Left lung (tissue), 10 donors: ENCODE data around the gene ALG12. TPM values are rescaled to one million over a fixed set of nuclear protein-coding genes. Genes with fewer than 3 reads are reported as not detected.

Experiments
- ATAC-seq: fragments of 200-7000 bp; cut with Tn5 transposase; one replicate; pipeline ENCODE4 v1.9.1; 2020; ENCODE audit warnings: moderate library complexity
- DNase-seq, 4 donors: peaks; one replicate each; pipeline ENCODE4 v3.0.0-alpha.2; 2013 to 2020
- H3K27ac ChIP-seq, 2 donors: fragments of 200-600 bp; sonication (generic) in 1 of 2; one replicate each; pipeline versions ENCODE4 v1.5.0 to v1.8.0; 2020 to 2021
- H3K27me3 ChIP-seq, 2 donors: fragments of 200-600 bp; sonication (generic) in 1 of 2; one replicate each; pipeline versions ENCODE4 v1.5.0 to v1.8.0; 2020 to 2021
- H3K36me3 ChIP-seq, 2 donors: fragments of 200-600 bp; sonication (generic) in 1 of 2; one replicate each; pipeline versions ENCODE4 v1.5.0 to v1.8.0; 2020 to 2021
- H3K4me1 ChIP-seq, 2 donors: fragments of 200-600 bp; one replicate each; pipeline ENCODE4 v1.8.0; 2021
- H3K4me3 ChIP-seq, 2 donors: fragments of 200-600 bp; sonication (generic) in 1 of 2; one replicate each; pipeline versions ENCODE4 v1.5.0 to v1.8.0; 2020 to 2021; ENCODE audit warnings: mild to moderate bottlenecking in 1 of 2
- H3K9me3 ChIP-seq, 2 donors: fragments of 200-600 bp; sonication (generic) in 1 of 2; one replicate each; pipeline versions ENCODE4 v1.5.0 to v1.8.0; 2020 to 2021
- CTCF ChIP-seq, 2 donors: fragments of 200-600 bp; sonication (generic) in 1 of 2; IDR thresholded peaks; one replicate each; pipeline versions ENCODE4 v1.5.0 to v1.8.0; 2021; ENCODE audit warnings: antibody characterized with exemption in 2 of 2
- intact Hi-C, 2 donors: fragments of 100-400 bp; cut with DNase I; formaldehyde crosslinking; loops; one replicate each; pipeline versions ENCODE4 v1.11.2 to v1.14.2; 2022
- polyA plus RNA-seq, 6 donors: library from polyadenylated mRNA; unstranded; fragments of 120-200 nt; gene quantifications; one replicate each; pipeline ENCODE4 v1.2.1, GENCODE V29; 2013; ENCODE audit not compliant: insufficient read length in 6 of 6
- total RNA-seq, 2 donors: library from RNA; stranded (reverse); fragmentation: NEBNext Ultra II Directional; extraction: Animal tissue kit (Norgen Biotek cat#: 25700); gene quantifications; one replicate each; pipeline ENCODE4 v1.2.1, GENCODE V29; 2021
- donor health status: DM: no; HTN: yes; CAD: no.
- donor health status: DM: no; HTN: no; CAD: no.

Gene ALG12
- total and polyA plus RNA-seq, 8 donors, result 16.4 to 35.2 (median 24.7) TPM

GRCh38 chr22:49951986-49952896 lies 34.0 kb upstream of the ALG12 start:
- Histone ChIP-seq H3K36me3 (no peaks in the 10 kb centered on the region), H3K4me1 (peaks cover 44 to 68% of the 10 kb centered on the region in 2 donors), H3K27ac (peak overlapping the region; percentile 86), H3K27me3 (no peaks in the 10 kb centered on the region), H3K4me3 (no peak overlapping the region), H3K9me3 (no peaks in the 10 kb centered on the region)
- ATAC-seq (peak; percentile 0), DNase-seq (peak in 1 of 4 donors; percentile 81)
- intact Hi-C loops, result no loop called here
- no peak for TF ChIP-seq CTCF (IDR thresholded peaks at IDR 0.05)

GRCh38 chr22:49951678-49951985 lies 33.4 kb upstream of the ALG12 start:
- intact Hi-C loops, result no loop called here

GRCh38 chr22:49951000-49951677 lies 32.9 kb upstream of the ALG12 start:
- intact Hi-C loops, result no loop called here
- no peaks in the 10 kb centered on the region for H3K36me3 ChIP-seq
- H3K27ac ChIP-seq, result peak overlapping the region; percentile 86
- TF ChIP-seq CTCF (IDR thresholded peaks at IDR 0.05), result no peak
- peaks cover 44 to 76% of the 10 kb centered on the region in 2 donors for H3K4me1 ChIP-seq
- no peak overlapping the region for H3K4me3 ChIP-seq
- no peaks in the 10 kb centered on the region for H3K27me3 ChIP-seq
- peak in 3 of 4 donors; percentile 92 to 95 (median 94) for DNase-seq
- no peaks in the 10 kb centered on the region for H3K9me3 ChIP-seq
- peak; percentile 45 for ATAC-seq

More at GRCh38 chr22:49951678-49951985, 33.4 kb upstream of the ALG12 start:
- Histone ChIP-seq H3K4me1 (peaks cover 44 to 74% of the 10 kb centered on the region in 2 donors), H3K9me3 (no peaks in the 10 kb centered on the region), H3K4me3 (no peak overlapping the region), H3K36me3 (no peaks in the 10 kb centered on the region), H3K27me3 (no peaks in the 10 kb centered on the region), H3K27ac (peak overlapping the region; percentile 86)
- ATAC-seq, result no peak
- DNase-seq, result peak in 1 of 4 donors; percentile 68
- TF ChIP-seq CTCF (IDR thresholded peaks at IDR 0.05), result no peak

GRCh38 chr22:49950396-49950994 lies 32.3 kb upstream of the ALG12 start:
- Histone ChIP-seq H3K9me3 (no peaks in the 10 kb centered on the region), H3K4me1 (peaks cover 42 to 76% of the 10 kb centered on the region in 2 donors), H3K4me3 (no peak overlapping the region), H3K36me3 (no peaks in the 10 kb centered on the region), H3K27me3 (no peaks in the 10 kb centered on the region), H3K27ac (peak overlapping the region; percentile 77 to 81)
- TF ChIP-seq CTCF (IDR thresholded peaks at IDR 0.05), result no peak
- peak; percentile 0 for ATAC-seq
- intact Hi-C loops, result no loop called here
- DNase-seq, result peak in 1 of 4 donors; percentile 78

GRCh38 chr22:49949914-49950292 lies 31.7 kb upstream of the ALG12 start:
- Histone ChIP-seq H3K36me3 (no peaks in the 10 kb centered on the region), H3K4me1 (peaks cover 38 to 70% of the 10 kb centered on the region in 2 donors), H3K9me3 (no peaks in the 10 kb centered on the region), H3K27me3 (no peaks in the 10 kb centered on the region), H3K27ac (peak overlapping the region; percentile 77 to 86), H3K4me3 (no peak overlapping the region)
- DNase-seq, result peak in 1 of 4 donors; percentile 65
- TF ChIP-seq CTCF (IDR thresholded peaks at IDR 0.05), result no peak
- no peak for ATAC-seq
- intact Hi-C loops, result no loop called here
